Measurements from ENCODE around the gene GSPT1. TPM values are rescaled to one million over a fixed set of nuclear protein-coding genes. Genes with fewer than 3 reads are reported as not detected.
A peak's percentile ranks its signal among the peaks of the same experiment; 100 is the strongest.

GSPT1 gene
- total RNA-seq (2014; rRNA removed; shearing (Covaris generic)) = 54.3 and 67.2 TPM in 2 replicates
- total RNA-seq (2022) = 144 and 146 TPM in 2 replicates
- Bru-seq, nascent RNA = percentile 91 among the genes with signal in this experiment
- BruChase-seq, experiment 1, labeled RNA remaining after a 6-hour chase = percentile 95 among the genes with signal in this experiment
- BruChase-seq, experiment 2, labeled RNA remaining after a 2-hour chase = percentile 95 among the genes with signal in this experiment
- long read RNA-seq, full-length matches to known transcripts = 414 of 454 reads
- long read RNA-seq, partial matches to known transcripts = 16 of 454 reads
- long read RNA-seq, other reads (novel, unspliced or antisense) = 24 of 454 reads

DNA sequence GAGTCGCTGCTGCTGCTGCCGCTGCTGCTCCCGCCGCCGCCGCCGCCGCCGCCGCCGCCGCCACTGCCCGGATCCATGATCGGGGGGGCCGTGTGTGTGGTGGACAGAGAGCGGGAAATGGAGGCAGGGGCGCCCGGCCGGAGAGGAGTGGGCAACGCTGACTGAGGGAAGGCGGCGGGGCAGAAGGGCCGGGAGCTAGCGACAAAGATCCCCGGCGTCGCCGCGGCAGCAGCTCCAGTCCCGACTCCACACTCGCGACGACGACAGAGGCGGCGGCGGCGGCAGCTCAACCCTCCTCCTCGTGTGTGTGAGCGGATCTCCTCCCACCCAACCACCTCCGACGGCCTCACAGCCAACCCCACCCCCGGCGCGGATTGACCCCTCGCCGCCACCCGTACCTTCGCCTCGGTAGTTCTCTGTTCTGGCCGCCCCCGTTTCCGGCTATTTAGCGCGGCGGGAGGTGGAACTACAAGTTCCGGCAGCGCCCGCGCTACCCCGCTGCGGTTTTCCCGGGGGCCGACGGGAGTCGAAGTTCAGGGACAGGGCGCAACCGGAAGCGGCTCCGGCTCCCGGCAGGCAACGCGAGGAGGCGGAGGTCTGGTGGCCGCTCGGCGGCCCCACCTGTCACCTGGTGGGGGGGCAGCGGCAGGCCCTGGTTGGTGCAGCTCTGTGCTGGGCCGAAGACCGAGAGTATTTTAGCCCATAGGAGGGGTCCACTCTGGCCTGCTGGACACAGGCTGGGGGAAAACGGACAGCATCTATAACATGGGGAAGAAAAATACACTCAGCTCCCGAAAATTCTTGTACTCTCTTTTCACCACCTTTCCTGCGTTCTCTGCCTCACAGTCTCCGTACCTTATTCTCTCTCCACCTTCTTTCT is at the start of gene GSPT1:
Gene GSPT1, minus strand, starts transcription at position 313 of the 880 bp plus-strand sequence. Its CDS starts 236 bp downstream, at position 77.
- Histone ChIP-seq H3K4me3 (ENCODE audit: low read depth, low read length, poor library complexity, severe bottlenecking) (peak within 1 kb of the TSS; percentile 84), H3K79me2 (ENCODE audit: insufficient read depth, low read depth, low read length) (peaks cover 47% of the 10 kb centered on the region), H3K9me3 (ENCODE audit: low read length) (peaks cover 6% of the 10 kb centered on the region; the same call in 1 of the 2 replicates), H3K27ac (ENCODE audit: low read depth, low read length, poor library complexity, severe bottlenecking) (peak within 1 kb of the TSS; percentile 54), H3K4me2 (ENCODE audit: low read length) (peak within 1 kb of the TSS; percentile 91), H2AFZ (ENCODE audit: low read length) (peak within 1 kb of the TSS; percentile 98), H3K9me2 (ENCODE audit: insufficient read depth, low read length) (no peaks in the 10 kb centered on the region), H4K20me1 (ENCODE audit: insufficient read depth, low read length) (peaks cover 28% of the 10 kb centered on the region), H3K4me1 (ENCODE audit: insufficient read depth, low read length, poor library complexity, severe bottlenecking) (peaks cover 29% of the 10 kb centered on the region), H3K36me3 (ENCODE audit: insufficient read depth, low read length) (peaks cover 36% of the 10 kb centered on the region)
- DNase-seq (ENCODE audit: low spot score) = peak; percentile 99
- intact Hi-C loops (cut with micrococcal nuclease; ENCODE audit: unreplicated experiment) = no loop called here
- ChIA-PET POLR2A (interaction anchor here (0.9 to 1.3 kb wide), 2 partner anchors 9 to 49 kb away, joined by 3 to 5 read pairs; partner anchors contain the start of gene TNFRSF17), CTCF (ENCODE audit: unreplicated experiment) (no interaction called here)
- no TSS peak for BruUV-seq (replicated peaks)
- TF ChIP-seq EZH2phosphoT487 (IDR thresholded peaks at IDR 0.05; ENCODE audit: borderline replicate concordance, low read depth, low read length) (no peak), CTCF (conservative IDR thresholded peaks at IDR 0.05; ENCODE audit: low read length) (peak; percentile 48)

DNA sequence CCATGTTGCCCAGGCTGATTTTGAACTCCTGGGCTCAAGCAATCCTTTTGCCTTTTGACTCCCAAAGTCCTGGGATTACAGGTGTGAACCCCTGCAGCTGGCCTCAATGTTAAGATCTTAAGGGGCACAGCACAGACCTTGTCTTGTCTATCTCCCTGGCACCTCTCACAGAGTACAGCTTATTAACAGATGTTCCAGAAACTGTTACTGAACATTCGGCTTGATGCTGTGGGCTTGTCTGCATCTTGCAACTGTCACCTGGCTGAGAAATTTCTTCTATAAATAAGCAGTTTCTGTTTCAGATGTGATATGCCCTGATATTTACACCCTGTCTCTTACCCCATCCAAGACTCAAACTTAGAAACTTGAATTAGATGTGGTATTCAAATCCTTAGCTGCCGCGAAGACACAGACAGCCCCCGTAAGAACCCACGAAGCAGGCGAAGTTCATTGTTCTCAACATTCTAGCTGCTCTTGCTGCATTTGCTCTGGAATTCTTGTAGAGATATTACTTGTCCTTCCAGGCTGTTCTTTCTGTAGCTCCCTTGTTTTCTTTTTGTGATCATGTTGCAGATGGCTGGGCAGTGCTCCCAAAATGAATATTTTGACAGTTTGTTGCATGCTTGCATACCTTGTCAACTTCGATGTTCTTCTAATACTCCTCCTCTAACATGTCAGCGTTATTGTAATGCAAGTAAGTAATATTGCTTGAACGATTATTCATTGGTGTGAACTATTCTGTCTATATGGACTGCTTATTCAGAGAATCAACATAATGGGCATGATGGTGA is 49.2 kb upstream of the GSPT1 start, which contains the start of gene TNFRSF17:
Gene TNFRSF17, plus strand, starts transcription at position 450 of the 791 bp plus-strand sequence. Its CDS starts 115 bp downstream, at position 565.
- no peaks in the 10 kb centered on the region for H3K9me2 ChIP-seq (ENCODE audit: insufficient read depth, low read length)
- H2AFZ ChIP-seq (ENCODE audit: low read length) = peak within 1 kb of the TSS; percentile 3; the same call in 1 of the 2 replicates
- H3K79me2 ChIP-seq (ENCODE audit: insufficient read depth, low read depth, low read length) = peaks cover 7% of the 10 kb centered on the region; the same call in 1 of the 2 replicates
- intact Hi-C loops (cut with micrococcal nuclease; ENCODE audit: unreplicated experiment) = loop anchor here (2.0 to 10.0 kb wide), 4 partner anchors 270 to 656 kb away; no protein-coding TSS in a partner anchor
- ChIA-PET POLR2A (interaction anchor here (0.6 to 4.1 kb wide), 10 partner anchors 13 to 581 kb away, joined by 3 to 32 read pairs (median 3); partner anchors contain the start of genes GSPT1 and SNX29), CTCF (ENCODE audit: unreplicated experiment) (interaction anchor here (1.9 kb wide), 1 partner anchor 13 kb away, joined by 5 read pairs; no protein-coding TSS in a partner anchor)
- H3K9me3 ChIP-seq (ENCODE audit: low read length) = no peaks in the 10 kb centered on the region
- peak within 1 kb of the TSS; percentile 97 for H3K4me2 ChIP-seq (ENCODE audit: low read length)
- BruUV-seq (replicated peaks) = TSS peak; percentile 90
- H3K4me1 ChIP-seq (ENCODE audit: insufficient read depth, low read length, poor library complexity, severe bottlenecking) = peaks cover 82% of the 10 kb centered on the region
- peak; percentile 93 for DNase-seq (ENCODE audit: low spot score)
- H4K20me1 ChIP-seq (ENCODE audit: insufficient read depth, low read length) = no peaks in the 10 kb centered on the region
- TF ChIP-seq CTCF (conservative IDR thresholded peaks at IDR 0.05; ENCODE audit: low read length) (no peak), EZH2phosphoT487 (IDR thresholded peaks at IDR 0.05; ENCODE audit: borderline replicate concordance, low read depth, low read length) (no peak)
- H3K4me3 ChIP-seq (ENCODE audit: low read depth, low read length, poor library complexity, severe bottlenecking) = peak within 1 kb of the TSS; percentile 68
- H3K27ac ChIP-seq (ENCODE audit: low read depth, low read length, poor library complexity, severe bottlenecking) = peak within 1 kb of the TSS; percentile 94
- H3K36me3 ChIP-seq (ENCODE audit: insufficient read depth, low read length) = peaks cover 19% of the 10 kb centered on the region; the same call in 1 of the 2 replicates
